GM21381 (cell line): ENCODE results near the gene PFKP.
"Not testable (repeated sequence)": the region's sequence is repeated elsewhere in the genome, so short reads cannot be mapped to it uniquely, and the experiment has no call there.

Source experiments
- ATAC-seq: cut with Tn5 transposase; IDR thresholded peaks from one replicate; pipeline ENCODE4 v1.9.1; 2021; ENCODE audit warnings: mild to moderate bottlenecking, moderate library complexity; ENCODE audit not compliant: unreplicated experiment

The PFKP gene

GRCh38 chr10:3046981-3047547 lies 20.3 kb upstream of the PFKP start:
- ATAC-seq: no peak

DNA sequence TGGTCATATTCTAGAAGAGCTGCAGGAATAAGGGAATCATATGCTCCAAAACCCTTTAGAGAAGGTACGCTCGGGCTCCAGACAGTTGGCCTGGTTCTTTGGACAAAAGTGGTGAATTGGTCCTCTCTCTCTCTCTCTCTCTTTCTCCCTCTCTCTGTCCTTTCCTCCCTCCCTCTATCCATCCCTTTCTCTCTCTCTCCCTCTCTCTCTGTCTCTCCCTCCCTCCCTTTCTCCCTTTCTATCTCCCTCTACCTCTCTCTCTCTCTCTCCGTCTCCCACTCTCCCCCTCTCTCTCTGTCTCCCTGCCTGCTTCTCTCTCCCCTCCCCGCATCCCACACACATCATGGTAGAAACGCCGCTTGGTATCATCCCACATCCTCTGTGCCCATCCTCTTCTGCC lies 19.8 kb upstream of the PFKP start:
- no peak for ATAC-seq

- ATAC-seq: no peak
Observed at GRCh38 chr10:3048119-3049019, 19.0 kb upstream of the PFKP start.

DNA sequence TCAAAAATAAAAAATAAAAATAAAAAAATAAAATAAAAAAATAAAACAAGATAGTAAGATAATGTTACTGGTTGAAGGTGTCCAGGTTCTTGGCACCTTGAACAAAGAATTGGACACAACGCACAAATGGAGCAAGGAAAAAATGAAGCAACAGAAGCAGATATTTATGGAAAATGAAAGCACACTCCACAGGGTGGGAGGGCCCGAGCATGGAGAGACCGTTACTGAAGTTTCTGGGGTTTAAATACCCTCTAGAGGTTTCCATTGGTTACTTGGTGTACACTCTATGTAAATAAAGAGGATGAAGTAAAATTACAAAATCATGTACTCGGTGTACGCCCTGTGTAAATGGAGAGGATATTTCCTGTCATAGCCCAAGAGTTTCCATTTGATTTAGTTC lies 15.7 kb upstream of the PFKP start:
- ATAC-seq: no peak

- no peak for ATAC-seq
Observed at GRCh38 chr10:3053155-3053554, 14.2 kb upstream of the PFKP start.

GRCh38 chr10:3054183-3054850 lies 13.0 kb upstream of the PFKP start:
- ATAC-seq: no peak

GRCh38 chr10:3054851-3055199 lies 12.5 kb upstream of the PFKP start:
- no peak for ATAC-seq

GRCh38 chr10:3056280-3057037 lies 10.9 kb upstream of the PFKP start:
- no peak for ATAC-seq

DNA sequence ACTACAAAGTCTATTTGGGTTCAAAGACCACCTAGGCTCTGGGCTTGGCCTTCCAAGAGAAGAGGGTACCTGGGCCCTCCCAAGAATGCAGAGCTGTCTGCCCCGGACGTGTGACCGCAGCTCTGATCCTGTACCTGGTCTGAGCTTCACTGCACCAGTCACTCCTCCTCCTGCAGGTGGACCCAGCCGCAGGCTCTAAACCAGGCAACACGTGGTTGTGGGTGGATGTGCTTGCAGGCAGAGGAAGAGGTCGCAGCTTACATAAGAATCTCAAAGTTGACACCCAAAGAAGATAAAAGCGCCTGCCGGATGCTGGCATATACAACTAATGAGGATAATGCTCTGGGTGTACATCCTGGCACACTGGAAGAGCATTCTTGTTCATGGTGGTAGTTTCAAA lies 9.4 kb upstream of the PFKP start:
- ATAC-seq: no peak

GRCh38 chr10:3059974-3060373 lies 7.4 kb upstream of the PFKP start:
- no peak for ATAC-seq

DNA sequence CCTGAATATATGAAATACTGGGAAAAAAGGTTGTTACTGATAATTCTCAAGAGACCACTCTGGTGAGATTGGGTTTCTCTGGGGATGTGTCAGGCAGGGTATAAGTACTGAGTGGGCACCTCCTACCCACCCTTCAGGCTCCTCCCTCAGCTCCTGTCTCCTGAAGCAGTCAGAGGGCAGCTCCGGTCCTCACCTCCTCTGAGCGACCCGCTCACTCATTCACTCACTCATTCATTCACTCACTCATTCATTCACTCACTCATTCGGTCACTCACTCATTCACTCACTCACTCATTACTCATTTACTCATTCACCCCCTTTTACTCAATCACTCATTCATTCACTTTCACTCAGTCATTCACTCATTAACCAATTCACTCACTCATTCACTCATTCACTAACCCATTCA lies 6.9 kb upstream of the PFKP start:
- ATAC-seq: no peak

DNA sequence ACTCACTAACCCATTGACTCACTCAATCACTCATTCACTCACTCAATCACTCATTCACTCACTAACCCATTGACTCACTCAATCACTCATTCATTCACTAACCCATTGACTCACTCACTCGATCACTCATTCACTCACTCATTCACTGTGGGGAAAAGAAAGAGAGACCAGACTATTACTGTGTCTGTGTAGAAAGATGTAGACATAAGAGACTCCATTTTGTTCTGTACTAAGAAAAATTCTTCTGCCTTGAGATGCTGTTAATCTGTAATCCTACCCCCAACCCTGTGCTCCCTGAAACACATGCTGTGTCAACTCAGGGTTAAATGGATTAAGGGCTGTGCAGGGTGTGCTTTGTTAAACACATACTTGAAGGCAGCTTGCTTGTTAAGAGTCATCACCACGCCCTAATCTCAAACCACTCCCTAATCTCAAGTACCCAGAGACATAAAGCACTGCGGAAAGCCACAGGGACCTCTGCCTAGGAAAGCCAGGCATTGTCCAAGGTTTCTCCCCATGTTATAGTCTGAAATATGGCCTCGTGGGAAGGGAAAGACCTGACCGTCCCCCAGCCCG lies 5.9 kb upstream of the PFKP start:
- not testable (repeated sequence) for ATAC-seq

- no peak for ATAC-seq
Observed at GRCh38 chr10:3062502-3063186, 4.7 kb upstream of the PFKP start.

DNA sequence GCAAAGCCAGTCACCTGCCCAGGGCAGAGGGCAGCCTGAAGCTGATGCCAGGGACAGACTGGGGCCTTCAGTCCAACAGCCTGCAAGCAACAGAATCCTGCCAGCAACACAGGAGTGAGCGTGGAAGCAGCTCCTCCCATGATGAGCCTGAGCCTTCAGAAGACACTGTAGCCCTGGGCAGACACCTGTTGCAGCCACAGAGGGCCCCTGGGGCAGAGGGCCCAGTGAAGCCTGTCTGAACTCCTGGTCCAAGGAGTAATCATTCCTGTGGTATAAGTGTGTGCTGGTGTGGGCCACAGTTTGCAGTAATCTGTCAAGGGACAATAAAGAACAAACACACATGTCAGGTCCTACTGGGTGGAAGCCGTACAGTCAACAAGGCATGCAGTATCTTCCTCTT lies 2.9 kb upstream of the PFKP start:
- no peak for ATAC-seq

DNA sequence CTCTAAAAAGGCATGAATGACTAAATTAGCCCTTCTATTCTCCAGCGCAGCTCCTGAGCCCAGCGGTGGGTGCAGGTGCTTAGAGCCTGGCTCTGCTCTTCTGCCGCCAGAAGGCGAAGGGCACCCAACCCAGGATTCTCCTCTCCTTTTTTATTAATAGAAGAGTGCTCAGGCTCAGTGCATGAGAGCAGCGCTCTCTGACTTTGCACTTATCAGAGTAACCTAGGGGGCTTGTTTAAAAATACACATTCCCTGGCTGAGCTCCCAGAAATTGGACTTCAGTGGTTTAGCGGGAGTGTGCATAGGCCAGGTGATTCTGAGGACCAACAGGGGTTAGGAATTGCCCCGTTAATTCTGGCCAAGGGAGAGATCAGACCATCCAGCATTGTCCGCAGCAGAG lies 1.7 kb upstream of the PFKP start:
- ATAC-seq: no peak

DNA sequence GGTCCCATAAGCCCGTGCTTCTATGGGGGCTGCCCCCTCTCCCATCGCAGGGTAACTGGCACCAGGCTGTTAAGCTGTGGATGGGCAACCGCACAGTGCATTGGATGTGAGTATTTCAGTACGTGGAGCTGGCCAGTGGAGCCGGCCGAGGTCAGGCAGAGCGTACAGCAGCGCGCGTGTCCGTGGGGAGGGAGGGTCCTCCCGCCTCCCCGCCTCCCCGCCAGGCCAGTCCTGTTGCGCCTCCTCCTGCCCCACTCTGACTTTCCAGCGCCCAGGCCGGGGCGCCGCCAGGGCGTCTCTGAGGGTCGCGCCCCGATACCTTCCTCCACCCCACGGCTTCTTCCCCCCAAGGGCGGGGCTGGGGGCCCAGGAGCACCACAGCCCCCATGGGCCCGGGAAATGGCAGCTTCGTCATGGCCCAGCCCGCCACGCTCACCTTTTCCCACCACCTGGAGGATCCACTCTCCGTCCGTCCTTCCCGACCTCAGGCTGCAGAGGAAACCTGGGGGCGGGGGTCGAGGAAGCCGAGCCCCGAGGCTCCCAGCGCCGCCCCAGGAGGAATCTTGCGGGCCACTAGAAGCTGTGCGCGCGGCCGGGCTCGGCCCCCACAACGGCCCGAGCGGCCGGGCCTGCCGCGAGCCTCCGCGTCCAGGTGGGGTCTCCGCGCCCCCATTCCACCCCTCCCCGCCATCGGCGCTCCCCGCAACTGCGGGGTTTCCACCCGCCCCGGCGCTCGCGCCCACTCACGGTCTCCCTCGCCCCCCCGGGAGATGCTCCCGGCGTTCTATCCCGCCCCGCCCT lies 831 bp upstream of the PFKP start:
- no peak for ATAC-seq

DNA sequence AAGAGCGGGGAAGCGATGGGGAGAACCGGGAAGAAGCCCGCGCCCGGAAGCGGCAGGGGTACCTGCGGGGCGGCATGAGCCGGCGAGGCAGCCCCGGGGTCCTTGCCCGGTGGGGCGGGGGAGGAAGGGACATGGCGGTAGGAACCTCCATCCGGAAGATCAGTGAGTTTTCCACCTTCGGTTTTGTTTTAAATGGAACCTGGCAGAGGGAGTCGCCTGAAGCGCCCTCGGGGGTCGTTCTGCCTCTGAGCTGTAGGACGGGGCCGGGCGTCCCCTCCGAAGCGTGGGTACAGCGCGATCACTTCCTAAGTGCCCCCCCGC lies 471 bp downstream of the PFKP start:
- ATAC-seq: peak; percentile 3

GRCh38 chr10:3068201-3068967 lies 1.0 kb downstream of the PFKP start:
- ATAC-seq: peak; percentile 34
